ENCODE measurements around the gene TBC1D22A. TPM values are rescaled to one million over a fixed set of nuclear protein-coding genes. Genes with fewer than 3 reads are reported as not detected.

Gene TBC1D22A
- total RNA-seq, 4 donors from 2014 or later = 31.2 to 111 (median 41.8) TPM

DNA sequence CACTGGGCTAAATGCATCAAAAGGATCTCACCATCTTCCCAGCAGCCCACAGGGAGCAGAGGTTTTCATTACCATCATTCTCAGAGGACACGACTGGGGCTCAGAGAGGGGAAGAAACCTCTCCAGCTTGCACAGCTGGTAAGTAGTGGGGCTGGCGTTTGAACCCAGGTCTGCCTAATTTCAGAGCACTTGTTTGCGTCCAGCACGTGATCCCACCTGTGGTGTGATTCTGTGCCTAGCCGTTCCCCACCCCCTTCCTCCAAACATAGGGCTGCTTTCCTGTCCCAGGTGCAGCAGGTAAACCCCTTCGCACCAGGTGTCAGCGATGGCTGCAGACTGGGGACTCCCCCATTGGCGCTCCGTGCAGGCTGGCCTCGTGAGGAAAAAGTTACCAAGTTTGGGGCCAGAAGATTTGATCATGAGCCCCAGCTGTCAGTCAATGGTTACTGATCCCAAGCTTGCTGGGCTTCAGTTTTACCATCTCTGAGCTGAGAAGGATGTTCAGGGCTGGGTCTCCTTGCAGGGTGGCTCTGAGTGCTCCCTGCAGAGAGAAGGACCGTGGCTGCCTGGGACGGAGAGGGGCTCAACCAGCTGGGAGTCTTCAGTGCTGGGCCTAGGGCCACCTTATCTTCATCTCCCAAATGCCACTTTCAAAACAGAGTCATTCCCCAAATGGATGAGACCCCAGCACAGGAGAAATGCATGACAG lies 445.6 kb downstream of the TBC1D22A start:
- WGBS, 2 donors (ENCODE audit: low coverage in 1 of 2) = 87% methylated on average over 12 of the region's 12 CpGs; no CpG with 5 or more reads in 1 of the 2 donors
- Histone ChIP-seq H3K4me3 (no peak overlapping the region), H3K36me3 (no peaks in the 10 kb centered on the region), H3K27me3 (peaks cover 8% of the 10 kb centered on the region), H3K9me3 (no peaks in the 10 kb centered on the region), H3K4me1 (no peaks in the 10 kb centered on the region), H3K27ac (no peak overlapping the region)
- TF ChIP-seq POLR2A (IDR thresholded peaks at IDR 0.05) (no peak), POLR2AphosphoS5 (IDR thresholded peaks at IDR 0.05) (no peak), EP300 (IDR thresholded peaks at IDR 0.05; ENCODE audit: low read depth) (no peak)
- TF ChIP-seq, protein P1, sequence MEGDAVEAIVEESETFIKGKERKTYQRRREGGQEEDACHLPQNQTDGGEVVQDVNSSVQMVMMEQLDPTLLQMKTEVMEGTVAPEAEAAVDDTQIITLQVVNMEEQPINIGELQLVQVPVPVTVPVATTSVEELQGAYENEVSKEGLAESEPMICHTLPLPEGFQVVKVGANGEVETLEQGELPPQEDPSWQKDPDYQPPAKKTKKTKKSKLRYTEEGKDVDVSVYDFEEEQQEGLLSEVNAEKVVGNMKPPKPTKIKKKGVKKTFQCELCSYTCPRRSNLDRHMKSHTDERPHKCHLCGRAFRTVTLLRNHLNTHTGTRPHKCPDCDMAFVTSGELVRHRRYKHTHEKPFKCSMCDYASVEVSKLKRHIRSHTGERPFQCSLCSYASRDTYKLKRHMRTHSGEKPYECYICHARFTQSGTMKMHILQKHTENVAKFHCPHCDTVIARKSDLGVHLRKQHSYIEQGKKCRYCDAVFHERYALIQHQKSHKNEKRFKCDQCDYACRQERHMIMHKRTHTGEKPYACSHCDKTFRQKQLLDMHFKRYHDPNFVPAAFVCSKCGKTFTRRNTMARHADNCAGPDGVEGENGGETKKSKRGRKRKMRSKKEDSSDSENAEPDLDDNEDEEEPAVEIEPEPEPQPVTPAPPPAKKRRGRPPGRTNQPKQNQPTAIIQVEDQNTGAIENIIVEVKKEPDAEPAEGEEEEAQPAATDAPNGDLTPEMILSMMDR (IDR thresholded peaks at IDR 0.05) = no peak
- in situ Hi-C loops (cut with MboI; ENCODE audit: low pct_ligation_motif_present in 1 of 4, low pct_unique_long_range_greater_than_20kb in 1 of 4, low sequenced_read_pairs in 3 of 4) = no loop called here
- intact Hi-C loops (cut with DNase I; ENCODE audit: low total_unique reads) = no loop called here
- DNase-seq = no peak

DNA sequence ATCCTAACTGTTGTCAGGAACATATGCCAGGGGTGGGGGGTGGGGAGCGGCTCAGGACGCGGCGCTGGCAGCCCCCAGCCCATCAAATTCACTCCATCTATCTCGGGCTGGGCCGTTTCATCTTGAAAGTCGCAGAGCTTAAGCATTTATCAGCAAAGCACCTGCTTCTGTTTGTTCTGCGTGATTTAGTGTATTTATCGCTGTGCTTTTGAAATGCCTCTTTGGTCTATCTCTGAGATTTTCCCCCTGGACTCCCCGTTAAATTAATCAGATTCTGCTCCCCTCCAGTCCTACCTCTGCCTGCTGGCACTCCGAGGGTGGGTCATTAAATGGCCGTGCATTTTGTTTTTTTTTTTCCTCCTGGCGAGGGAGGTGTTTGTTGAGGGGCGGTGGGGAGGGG lies 446.2 kb downstream of the TBC1D22A start:
- TF ChIP-seq EP300 (IDR thresholded peaks at IDR 0.05; ENCODE audit: low read depth) = no peak
- no peak for TF ChIP-seq POLR2AphosphoS5 (IDR thresholded peaks at IDR 0.05)
- TF ChIP-seq, protein P1 (IDR thresholded peaks at IDR 0.05) = no peak
- no peak for TF ChIP-seq POLR2A (IDR thresholded peaks at IDR 0.05)
- Histone ChIP-seq H3K36me3 (no peaks in the 10 kb centered on the region), H3K4me3 (no peak overlapping the region), H3K27ac (no peak overlapping the region), H3K27me3 (peaks cover 8% of the 10 kb centered on the region), H3K4me1 (no peaks in the 10 kb centered on the region), H3K9me3 (no peaks in the 10 kb centered on the region)
- in situ Hi-C loops (cut with MboI; ENCODE audit: low pct_ligation_motif_present in 1 of 4, low pct_unique_long_range_greater_than_20kb in 1 of 4, low sequenced_read_pairs in 3 of 4) (no loop called here), intact Hi-C loops (cut with DNase I; ENCODE audit: low total_unique reads) (no loop called here)
- 59 to 60% methylated on average over 1 to 14 of the region's 14 CpGs for WGBS, 2 donors (ENCODE audit: low coverage in 1 of 2)
- no peak for DNase-seq

DNA sequence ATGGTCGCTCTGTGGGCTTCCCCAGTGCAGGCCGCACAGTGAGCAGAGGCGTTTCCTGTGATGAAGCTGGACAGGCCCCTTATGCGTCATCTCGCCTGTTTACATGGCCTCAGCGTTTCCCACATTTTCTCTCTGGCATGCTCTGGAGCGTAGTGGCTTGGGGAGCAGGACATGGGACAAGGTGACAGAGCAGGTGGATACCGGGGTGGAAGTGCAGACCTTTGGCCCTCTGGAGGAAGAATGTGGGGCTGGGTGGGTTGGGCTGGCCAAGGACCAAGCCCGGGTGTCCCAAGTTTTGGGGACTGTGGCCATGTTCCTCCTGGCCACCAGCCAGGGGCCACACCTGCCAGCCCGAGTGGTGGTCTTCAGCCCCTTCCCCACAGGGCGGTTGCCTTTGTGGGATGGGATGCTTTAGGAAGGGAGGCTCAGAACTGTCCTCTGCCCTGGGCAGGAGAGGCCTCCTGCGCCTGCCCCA lies 446.6 kb downstream of the TBC1D22A start:
- no peaks in the 10 kb centered on the region for H3K9me3 ChIP-seq
- H3K4me3 ChIP-seq = no peak overlapping the region
- no peak overlapping the region for H3K27ac ChIP-seq
- no peaks in the 10 kb centered on the region for H3K36me3 ChIP-seq
- peaks cover 8% of the 10 kb centered on the region for H3K27me3 ChIP-seq
- 64% methylated on average over 12 of the region's 12 CpGs; no CpG with 5 or more reads in 1 of the 2 donors for WGBS, 2 donors (ENCODE audit: low coverage in 1 of 2)
- TF ChIP-seq EP300 (IDR thresholded peaks at IDR 0.05; ENCODE audit: low read depth) = no peak
- no peak for TF ChIP-seq POLR2AphosphoS5 (IDR thresholded peaks at IDR 0.05)
- DNase-seq = no peak
- H3K4me1 ChIP-seq = no peaks in the 10 kb centered on the region
- intact Hi-C loops (cut with DNase I; ENCODE audit: low total_unique reads) = no loop called here
- in situ Hi-C loops (cut with MboI; ENCODE audit: low pct_ligation_motif_present in 1 of 4, low pct_unique_long_range_greater_than_20kb in 1 of 4, low sequenced_read_pairs in 3 of 4) = no loop called here

DNA sequence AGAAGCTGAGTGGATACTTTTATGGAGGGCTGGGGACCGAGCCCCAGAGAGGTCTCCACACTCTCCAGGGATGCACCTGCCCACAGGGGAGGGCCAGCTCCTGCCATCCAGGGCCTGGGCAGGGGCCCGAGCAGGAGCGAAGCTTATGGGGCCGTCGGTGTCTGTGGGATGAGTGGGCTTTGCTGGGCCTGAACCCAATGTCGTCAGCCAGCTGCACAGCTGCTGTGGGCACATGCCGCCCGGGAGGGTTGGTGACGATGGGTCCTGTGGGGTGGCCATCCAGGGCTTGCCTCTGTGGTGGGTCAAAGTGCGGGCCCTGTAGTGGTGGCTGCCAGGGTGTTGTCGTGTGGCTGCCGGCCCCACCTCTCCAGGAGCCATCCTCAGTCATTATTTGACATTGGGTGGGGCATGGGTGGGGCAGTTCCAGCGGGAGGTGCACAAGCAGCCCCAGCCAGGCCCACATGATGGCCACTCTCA lies 447.1 kb downstream of the TBC1D22A start:
- TF ChIP-seq, protein P1 (IDR thresholded peaks at IDR 0.05) = no peak
- TF ChIP-seq POLR2AphosphoS5 (IDR thresholded peaks at IDR 0.05) (no peak), POLR2A (IDR thresholded peaks at IDR 0.05) (no peak), EP300 (IDR thresholded peaks at IDR 0.05; ENCODE audit: low read depth) (no peak)
- 61 to 96% methylated on average over 4 to 9 of the region's 13 CpGs for WGBS, 2 donors (ENCODE audit: low coverage in 1 of 2)
- peaks cover 8% of the 10 kb centered on the region for H3K27me3 ChIP-seq
- H3K36me3 ChIP-seq = no peaks in the 10 kb centered on the region
- intact Hi-C loops (cut with DNase I; ENCODE audit: low total_unique reads) = no loop called here
- no peak overlapping the region for H3K27ac ChIP-seq
- H3K4me3 ChIP-seq = no peak overlapping the region
- in situ Hi-C loops (cut with MboI; ENCODE audit: low pct_ligation_motif_present in 1 of 4, low pct_unique_long_range_greater_than_20kb in 1 of 4, low sequenced_read_pairs in 3 of 4) = no loop called here
- no peaks in the 10 kb centered on the region for H3K9me3 ChIP-seq
- no peaks in the 10 kb centered on the region for H3K4me1 ChIP-seq
- no peak for DNase-seq

Data from transverse colon (tissue), 4 donors.